Activated naive CD8-positive, alpha-beta T cell treated with anti-CD3 and anti-CD28 coated beads, Interleukin-2, amount 50 U/mL, for 24 hours (primary cell): ENCODE measurements around the gene GATAD2B.

Experiments used
- ATAC-seq: fragments of 150-1000 bp; cut with Tn5 transposase; one replicate; pipeline ENCODE4 v1.10.0; 2021
- DNase-seq: peaks from one replicate; pipeline ENCODE4 v3.0.0; 2021
- H3K27ac Mint-ChIP-seq: one replicate; pipeline ENCODE4 v1.8.0; 2021; ENCODE audit warnings: mild to moderate bottlenecking, mixed read lengths
- H3K27me3 Mint-ChIP-seq: one replicate; pipeline ENCODE4 v1.8.0; 2021; ENCODE audit warnings: mixed read lengths
- H3K36me3 Mint-ChIP-seq: one replicate; pipeline ENCODE4 v1.8.0; 2021; ENCODE audit warnings: low read depth, mixed read lengths
- H3K4me1 Mint-ChIP-seq: one replicate; pipeline ENCODE4 v1.8.0; 2021; ENCODE audit warnings: mixed read lengths
- H3K4me3 Mint-ChIP-seq: one replicate; pipeline ENCODE4 v1.8.0; 2021; ENCODE audit warnings: mild to moderate bottlenecking, moderate library complexity, mixed read lengths
- H3K9me3 Mint-ChIP-seq: one replicate; pipeline ENCODE4 v1.8.0; 2021; ENCODE audit warnings: mixed read lengths

Gene GATAD2B

DNA sequence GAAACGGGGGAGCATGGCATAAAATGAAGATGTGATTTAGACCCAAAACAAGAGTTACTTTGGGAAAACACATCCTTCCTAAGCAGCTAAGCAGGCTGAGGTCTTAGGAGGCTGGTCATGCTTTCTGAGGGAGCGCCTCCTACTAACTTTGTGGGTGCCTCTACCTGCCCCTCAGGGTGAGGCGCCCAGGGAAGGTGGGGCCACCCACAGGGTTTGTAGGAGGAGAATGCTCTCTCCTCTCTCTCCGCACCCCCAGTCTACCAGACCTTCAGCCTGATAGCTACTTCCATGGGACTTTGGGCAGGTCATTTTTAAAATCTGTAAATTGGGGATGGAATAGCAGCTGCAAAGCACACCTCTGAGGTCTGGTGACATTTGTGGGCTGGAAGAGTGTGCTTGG is 123.8 kb downstream of the GATAD2B start:
- peaks cover 14% of the 10 kb centered on the region for H3K4me1 Mint-ChIP-seq
- peaks cover 5% of the 10 kb centered on the region for H3K36me3 Mint-ChIP-seq
- no peak for ATAC-seq
- no peak overlapping the region for H3K4me3 Mint-ChIP-seq
- H3K9me3 Mint-ChIP-seq = no peaks in the 10 kb centered on the region
- H3K27me3 Mint-ChIP-seq = no peaks in the 10 kb centered on the region
- DNase-seq = no peak
- H3K27ac Mint-ChIP-seq = no peak overlapping the region

DNA sequence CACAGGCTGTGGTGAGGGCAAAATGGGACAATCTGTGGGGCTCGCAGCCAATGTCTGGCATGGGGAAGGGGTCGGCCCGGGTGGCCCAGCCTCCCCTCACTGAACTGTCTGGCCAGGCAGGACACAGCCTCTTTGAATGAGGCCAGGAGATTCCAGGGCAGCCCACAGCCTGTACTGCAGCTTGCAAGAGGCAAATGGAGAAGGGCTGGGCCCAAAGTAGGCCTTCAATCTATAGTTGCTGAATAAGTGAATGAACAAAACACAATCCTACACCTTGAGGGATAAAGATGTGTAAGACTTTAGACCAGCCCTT is 124.3 kb downstream of the GATAD2B start:
- Mint-ChIP-seq H3K4me1 (peaks cover 11% of the 10 kb centered on the region), H3K27me3 (no peaks in the 10 kb centered on the region), H3K36me3 (no peaks in the 10 kb centered on the region), H3K4me3 (no peak overlapping the region), H3K9me3 (no peaks in the 10 kb centered on the region), H3K27ac (no peak overlapping the region)
- ATAC-seq (no peak), DNase-seq (no peak)

DNA sequence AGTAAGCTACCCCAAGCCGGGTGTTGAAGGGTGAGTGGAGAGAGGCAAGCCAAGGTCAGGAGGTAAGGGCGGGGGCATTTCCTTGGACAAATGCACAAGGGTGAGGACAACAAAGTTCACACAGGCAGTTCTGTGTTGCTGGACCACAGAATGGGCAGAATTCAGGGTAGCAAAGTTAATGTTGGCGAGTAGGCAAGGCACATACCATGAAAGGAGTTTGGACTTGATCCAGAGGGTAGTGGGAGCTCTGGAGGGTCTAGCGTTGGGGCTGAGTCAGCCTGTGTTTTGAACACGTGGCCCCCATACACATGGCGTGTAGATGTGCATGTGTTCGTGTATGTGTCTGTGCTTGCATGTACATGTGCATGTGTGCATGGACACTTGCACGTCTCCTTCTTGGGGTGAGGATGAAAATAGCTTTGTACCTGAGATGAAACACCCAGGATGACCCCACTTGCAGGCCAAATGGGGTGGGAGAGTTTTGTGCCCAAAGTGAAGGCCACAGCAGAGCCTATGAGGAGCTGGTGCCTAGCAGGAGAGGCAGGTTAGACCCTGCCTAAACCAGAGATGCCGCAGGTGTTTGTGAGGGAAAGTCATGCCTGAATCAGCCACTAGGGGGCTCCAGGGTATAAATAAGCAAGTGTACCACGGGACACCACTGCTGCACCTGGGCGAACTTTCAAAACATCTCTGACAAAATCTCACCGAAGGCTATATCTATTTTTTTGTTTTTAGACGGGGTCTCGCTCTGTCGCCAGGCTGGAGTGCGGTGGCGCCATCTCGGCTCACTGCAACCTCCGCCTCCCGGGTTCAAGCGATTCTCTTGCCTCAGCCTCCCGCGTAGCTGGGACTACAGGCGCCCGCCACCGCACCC is 125.7 kb downstream of the GATAD2B start:
- Mint-ChIP-seq H3K27me3 (no peaks in the 10 kb centered on the region), H3K27ac (no peak overlapping the region), H3K4me3 (no peak overlapping the region), H3K4me1 (peaks cover 13% of the 10 kb centered on the region), H3K36me3 (no peaks in the 10 kb centered on the region), H3K9me3 (no peaks in the 10 kb centered on the region)
- ATAC-seq = peak; percentile 56
- peak; percentile 84 for DNase-seq

DNA sequence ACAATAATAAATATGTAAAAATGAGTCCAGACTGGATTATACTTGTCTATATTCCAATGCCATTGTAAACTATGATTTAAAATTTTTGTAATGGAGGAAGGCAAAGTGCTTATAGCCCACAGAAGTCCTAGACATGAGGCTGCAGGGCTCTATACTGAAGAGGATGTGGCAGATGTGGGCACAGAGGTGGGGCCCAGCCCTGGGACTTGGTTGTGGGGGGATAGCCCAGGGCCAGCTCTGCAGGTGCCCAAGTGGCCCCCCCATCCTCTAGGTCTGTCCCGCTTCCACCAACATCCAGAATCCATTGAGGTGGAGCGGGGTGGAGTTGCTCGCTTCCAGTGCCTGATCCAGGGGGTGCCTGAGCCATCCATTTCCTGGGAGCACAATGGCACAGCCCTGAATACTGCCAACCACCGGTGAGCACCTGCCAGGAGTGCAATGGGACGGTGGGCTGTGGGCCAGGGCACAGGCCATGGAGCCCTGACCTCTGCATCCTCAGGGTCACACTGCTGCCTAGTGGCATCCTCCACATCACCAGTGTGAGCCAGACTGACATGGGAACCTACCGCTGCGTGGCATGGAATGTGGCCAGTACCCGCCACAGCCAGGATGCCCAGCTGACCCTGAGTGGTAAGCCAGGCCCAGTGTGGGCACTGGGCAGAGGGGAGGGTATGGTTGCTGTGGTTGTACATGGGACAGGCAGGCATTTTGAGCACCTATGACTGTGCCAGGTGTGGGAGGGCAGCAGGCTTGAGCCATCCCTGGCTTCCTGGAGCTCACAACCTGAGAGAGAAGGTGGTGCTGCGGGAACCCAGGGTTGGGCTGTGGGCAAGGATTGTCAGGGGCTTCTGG is 126.6 kb downstream of the GATAD2B start:
- Mint-ChIP-seq H3K27ac (no peak overlapping the region), H3K9me3 (no peaks in the 10 kb centered on the region), H3K4me3 (no peak overlapping the region), H3K27me3 (no peaks in the 10 kb centered on the region), H3K4me1 (peaks cover 22% of the 10 kb centered on the region), H3K36me3 (no peaks in the 10 kb centered on the region)
- DNase-seq (no peak), ATAC-seq (no peak)

DNA sequence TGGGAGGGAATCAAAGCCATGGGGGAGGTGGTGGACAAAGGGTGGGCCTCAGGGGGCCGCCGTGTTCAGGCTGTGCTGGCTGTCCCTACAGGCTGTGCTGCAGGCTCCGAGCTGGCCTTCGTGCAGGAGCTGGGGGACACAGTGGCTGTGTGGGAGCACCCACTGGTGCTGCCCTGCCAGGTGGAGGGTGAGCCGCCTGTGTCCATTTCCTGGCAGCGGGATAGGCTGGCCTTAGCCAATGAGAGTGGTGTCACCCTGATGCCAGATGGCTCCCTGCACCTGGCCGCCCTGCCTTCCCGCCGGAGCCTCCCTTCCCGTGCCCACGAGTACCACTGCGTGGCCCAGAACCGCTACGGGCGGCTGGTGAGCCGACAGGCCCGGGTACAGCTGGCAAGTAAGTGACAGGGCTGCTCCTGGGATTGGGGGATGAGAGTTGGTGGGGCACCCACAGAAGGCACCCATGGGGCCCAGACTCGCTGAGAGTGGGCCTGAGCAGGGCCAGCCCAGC is 127.4 kb downstream of the GATAD2B start:
- H3K36me3 Mint-ChIP-seq = no peaks in the 10 kb centered on the region
- H3K4me3 Mint-ChIP-seq = no peak overlapping the region
- DNase-seq = no peak
- no peaks in the 10 kb centered on the region for H3K9me3 Mint-ChIP-seq
- no peak for ATAC-seq
- H3K27me3 Mint-ChIP-seq = no peaks in the 10 kb centered on the region
- H3K27ac Mint-ChIP-seq = no peak overlapping the region
- peaks cover 30% of the 10 kb centered on the region for H3K4me1 Mint-ChIP-seq

DNA sequence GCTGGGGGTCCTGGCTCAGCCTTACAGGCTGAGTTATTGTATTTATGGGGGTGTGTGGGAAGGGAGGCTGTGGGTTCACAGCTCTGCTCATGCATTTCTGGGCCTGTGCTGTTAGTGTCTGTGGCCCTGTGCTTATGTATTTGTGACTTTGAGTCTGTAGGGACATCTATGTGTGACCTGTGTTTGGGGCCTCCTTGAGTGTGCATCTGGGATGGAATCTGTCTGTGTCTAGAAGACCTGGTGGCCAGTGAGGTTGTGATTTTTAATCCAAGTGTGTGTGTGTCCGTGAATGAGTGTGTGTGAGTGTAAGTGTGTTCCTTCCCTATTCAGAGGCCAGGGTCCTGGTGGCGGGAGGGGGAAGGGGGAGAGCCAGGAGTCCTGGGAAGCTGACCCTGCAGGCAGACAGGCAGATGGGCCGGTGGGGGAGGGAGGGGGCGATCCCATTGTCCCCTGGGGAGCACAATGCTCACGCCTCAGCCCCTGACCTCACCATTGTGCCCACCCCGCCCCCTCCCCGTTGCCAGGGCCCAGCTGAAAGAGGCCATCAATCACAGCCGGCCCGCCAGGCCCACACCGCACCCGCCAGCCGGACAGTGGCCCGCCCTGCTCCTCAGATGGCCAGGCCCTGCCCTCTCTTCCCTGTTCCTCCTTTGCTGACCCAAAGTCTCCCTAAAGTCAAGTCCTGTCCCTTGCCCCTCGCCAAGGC is 128.0 kb downstream of the GATAD2B start:
- Mint-ChIP-seq H3K4me1 (peaks cover 36% of the 10 kb centered on the region), H3K27me3 (no peaks in the 10 kb centered on the region), H3K36me3 (no peaks in the 10 kb centered on the region), H3K9me3 (no peaks in the 10 kb centered on the region), H3K27ac (peak overlapping the region; percentile 0), H3K4me3 (no peak overlapping the region)
- DNase-seq (no peak), ATAC-seq (no peak)

DNA sequence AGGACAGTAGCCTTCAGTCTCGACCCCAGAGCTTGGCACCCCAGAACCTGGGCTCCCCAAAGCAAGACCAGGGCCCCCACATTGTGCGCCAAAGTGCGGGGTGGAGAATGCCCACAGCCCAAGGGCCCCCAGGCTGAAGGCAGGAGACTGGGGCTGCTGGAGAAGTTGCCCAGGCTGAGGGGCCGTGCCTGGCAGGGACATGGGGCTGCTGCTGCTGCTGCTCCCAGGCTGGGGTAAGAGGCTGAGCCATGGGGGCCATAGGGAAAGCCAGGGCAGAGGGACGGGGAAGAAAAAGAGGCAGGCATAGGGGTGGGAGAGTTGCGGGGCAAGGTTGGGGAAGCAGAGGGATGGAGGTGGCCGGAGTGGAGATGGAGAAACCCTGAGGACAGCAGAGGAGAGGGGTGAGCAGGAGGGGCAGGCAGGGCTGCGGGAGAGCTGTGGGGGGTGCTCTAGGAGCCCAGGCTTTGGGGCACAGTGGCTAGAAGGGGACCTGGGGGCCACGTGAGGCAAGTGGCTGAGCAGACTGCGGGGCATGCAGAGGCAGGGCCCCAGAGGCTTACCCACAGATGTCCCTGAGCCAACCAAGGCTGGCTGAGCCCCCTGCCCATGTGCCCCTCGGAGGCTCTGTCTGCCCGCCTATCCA is 128.7 kb downstream of the GATAD2B start:
- Mint-ChIP-seq H3K4me3 (no peak overlapping the region), H3K9me3 (no peaks in the 10 kb centered on the region), H3K27me3 (no peaks in the 10 kb centered on the region), H3K4me1 (peaks cover 41% of the 10 kb centered on the region), H3K27ac (peak overlapping the region; percentile 0), H3K36me3 (no peaks in the 10 kb centered on the region)
- DNase-seq (no peak), ATAC-seq (no peak)

DNA sequence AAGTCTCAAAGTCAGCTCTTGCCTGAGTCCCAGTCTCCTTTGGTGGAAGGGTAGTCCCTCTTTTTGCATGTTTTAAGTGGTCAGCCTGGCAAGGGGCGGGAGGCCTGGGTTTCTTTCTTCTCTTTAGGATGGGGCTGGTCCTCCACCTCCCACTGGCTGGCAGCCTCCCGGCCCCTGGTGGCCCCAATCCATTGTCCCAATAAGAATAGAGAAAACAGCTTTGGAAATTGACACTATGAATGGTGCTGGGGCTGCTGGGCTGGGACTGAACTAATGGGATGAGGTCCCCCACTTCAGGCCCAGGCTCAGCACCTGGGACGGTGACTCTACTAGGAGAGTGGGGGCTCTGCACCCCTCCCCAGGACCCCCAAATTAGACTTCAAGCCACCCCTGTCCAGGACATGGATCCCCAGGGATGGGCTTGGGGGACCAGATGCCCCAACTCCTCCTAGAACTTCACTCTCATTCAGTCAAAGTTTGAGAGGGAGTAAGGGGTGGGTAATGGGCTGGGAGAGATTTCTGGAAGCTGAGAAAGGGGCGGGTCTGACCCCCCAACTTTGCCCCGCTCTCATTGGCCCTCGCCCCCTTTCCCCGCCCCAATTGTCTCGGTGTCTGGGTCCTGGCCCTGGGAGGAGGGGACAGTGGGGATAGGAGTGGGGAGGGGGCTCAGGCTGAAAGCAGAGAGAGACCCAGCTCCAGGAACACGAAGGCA is 129.4 kb downstream of the GATAD2B start:
- Mint-ChIP-seq H3K27ac (no peak overlapping the region), H3K4me1 (peaks cover 45% of the 10 kb centered on the region), H3K4me3 (no peak overlapping the region), H3K36me3 (no peaks in the 10 kb centered on the region), H3K9me3 (no peaks in the 10 kb centered on the region), H3K27me3 (no peaks in the 10 kb centered on the region)
- ATAC-seq (no peak), DNase-seq (no peak)

DNA sequence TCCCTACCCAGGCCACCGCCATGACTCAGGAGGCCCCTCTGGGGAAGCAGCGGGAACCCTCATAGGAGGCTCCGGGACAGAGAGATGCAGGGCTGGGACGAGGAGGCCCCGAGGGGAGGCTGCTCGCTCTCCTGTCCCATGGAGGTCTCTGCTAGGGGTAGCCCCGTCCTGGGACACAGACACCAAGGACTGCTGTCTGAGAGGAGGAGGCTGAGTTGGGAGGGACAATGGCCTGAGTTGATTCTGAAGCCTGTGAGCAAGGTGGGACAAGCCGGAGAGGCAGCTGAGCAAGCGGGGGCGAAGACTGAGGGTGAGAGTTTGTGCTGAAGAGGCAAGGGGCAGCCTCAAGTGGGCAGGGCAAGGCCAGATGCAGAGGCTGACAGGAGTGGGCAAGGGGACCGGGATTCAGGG is 130.1 kb downstream of the GATAD2B start:
- H3K27ac Mint-ChIP-seq = no peak overlapping the region
- H3K4me1 Mint-ChIP-seq = peaks cover 49% of the 10 kb centered on the region
- DNase-seq (no peak), ATAC-seq (no peak)
- peaks cover 3% of the 10 kb centered on the region for H3K27me3 Mint-ChIP-seq
- no peaks in the 10 kb centered on the region for H3K9me3 Mint-ChIP-seq
- H3K36me3 Mint-ChIP-seq = no peaks in the 10 kb centered on the region
- H3K4me3 Mint-ChIP-seq = no peak overlapping the region

DNA sequence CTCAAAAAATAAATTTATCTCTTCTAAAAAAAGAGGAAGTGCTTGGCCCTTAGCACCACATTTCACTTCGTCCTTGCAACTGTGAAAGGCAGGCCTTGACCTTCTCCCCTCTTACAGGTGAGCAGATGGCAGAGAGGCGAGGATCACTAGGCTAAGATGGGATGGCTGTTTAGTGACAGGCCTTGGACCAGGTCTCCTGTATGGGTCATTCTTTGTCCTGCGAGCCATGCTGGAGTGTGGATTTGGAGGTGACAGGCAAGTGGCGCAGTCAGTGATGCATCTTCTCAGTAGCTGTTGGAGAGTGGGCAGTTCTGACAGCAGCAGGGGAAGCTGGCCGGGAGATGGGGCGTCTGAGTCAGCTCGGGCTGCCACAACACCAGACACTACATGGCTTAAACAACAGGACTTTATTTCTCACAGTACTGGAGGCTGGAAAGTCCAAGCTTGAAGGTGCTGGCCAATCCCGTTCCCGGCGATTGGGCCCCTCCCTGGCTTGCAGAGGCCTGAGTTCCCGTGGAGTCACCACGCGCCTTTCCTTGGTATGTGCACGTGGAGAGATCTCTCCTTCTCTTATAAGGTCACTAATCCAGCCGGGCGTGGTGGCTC is 131.0 kb downstream of the GATAD2B start:
- H3K27ac Mint-ChIP-seq = peak overlapping the region; percentile 81
- ATAC-seq = peak; percentile 69
- no peaks in the 10 kb centered on the region for H3K9me3 Mint-ChIP-seq
- H3K4me1 Mint-ChIP-seq = peaks cover 43% of the 10 kb centered on the region
- H3K36me3 Mint-ChIP-seq = no peaks in the 10 kb centered on the region
- no peak overlapping the region for H3K4me3 Mint-ChIP-seq
- DNase-seq = peak; percentile 49
- peaks cover 3% of the 10 kb centered on the region for H3K27me3 Mint-ChIP-seq

DNA sequence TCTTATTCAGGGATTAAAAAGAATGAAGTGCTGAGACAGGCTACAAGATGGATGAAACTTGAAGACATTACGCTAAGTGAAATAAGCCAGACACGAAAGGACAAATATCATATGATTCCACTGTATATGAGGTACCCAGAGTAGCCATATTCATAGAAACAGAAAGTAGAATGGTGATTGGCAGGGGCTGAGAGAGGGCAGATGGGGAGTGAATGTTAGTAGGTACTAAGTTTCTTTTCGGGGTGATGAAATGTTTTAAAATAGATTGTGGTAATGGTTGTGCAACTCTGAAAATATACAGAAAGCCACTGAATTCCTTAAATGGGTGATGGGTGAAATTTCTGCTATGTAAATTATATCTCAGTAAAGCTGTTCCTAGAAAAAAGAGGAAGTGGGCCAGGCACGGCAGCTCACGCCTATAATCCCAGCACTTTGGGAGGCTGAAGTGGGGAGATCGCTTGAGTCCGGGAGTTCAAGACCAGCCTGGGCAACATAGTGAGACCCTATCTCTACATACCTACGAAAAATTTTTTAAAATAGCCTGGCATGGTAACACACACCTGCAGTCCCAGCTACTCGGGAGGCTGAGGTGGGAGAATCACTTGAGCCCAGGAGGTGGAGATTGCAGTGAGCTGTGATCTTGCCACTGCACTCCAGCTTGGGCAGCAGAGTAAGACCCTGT is 131.7 kb downstream of the GATAD2B start:
- peak; percentile 79 for ATAC-seq
- H3K36me3 Mint-ChIP-seq = no peaks in the 10 kb centered on the region
- H3K27ac Mint-ChIP-seq = peak overlapping the region; percentile 81
- peaks cover 3% of the 10 kb centered on the region for H3K27me3 Mint-ChIP-seq
- DNase-seq = no peak
- H3K4me3 Mint-ChIP-seq = peak overlapping the region; percentile 54
- no peaks in the 10 kb centered on the region for H3K9me3 Mint-ChIP-seq
- H3K4me1 Mint-ChIP-seq = peaks cover 40% of the 10 kb centered on the region

DNA sequence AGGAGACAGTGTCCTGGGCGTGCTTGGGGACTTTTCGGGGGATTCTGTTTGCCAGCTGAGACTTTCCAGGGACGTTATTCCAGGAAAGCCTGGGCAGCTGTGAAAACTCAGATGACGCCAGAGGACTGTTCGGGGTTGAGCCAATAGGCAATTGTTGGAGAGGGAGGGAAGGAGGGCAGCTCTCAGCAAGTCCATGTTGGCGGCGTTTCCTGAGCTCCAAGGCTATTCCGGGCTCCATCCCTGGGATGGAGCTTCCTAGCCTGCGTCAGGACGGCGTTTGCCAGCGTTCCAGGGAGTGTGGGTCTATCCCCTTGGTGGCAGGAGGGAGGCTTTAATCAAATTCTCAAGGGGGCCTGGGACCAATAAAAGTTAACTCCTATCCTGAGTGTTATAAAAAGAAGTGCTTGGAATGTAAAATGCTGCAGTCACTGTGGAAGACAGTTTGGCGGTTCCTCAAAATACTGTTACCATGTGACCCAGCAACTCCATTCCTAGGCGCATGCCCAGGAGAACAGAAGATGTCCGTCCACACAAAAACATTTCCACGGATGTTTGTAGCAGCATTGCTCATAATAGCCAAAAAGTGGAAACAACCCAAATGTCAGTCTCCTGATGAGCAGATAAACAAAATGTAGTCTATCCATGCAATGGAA is 132.3 kb downstream of the GATAD2B start:
- peak overlapping the region; percentile 81 for H3K27ac Mint-ChIP-seq
- DNase-seq (no peak), ATAC-seq (no peak)
- H3K4me3 Mint-ChIP-seq = peak overlapping the region; percentile 61
- no peaks in the 10 kb centered on the region for H3K36me3 Mint-ChIP-seq
- H3K9me3 Mint-ChIP-seq = no peaks in the 10 kb centered on the region
- peaks cover 40% of the 10 kb centered on the region for H3K4me1 Mint-ChIP-seq
- peaks cover 3% of the 10 kb centered on the region for H3K27me3 Mint-ChIP-seq
